Body of pancreas (tissue), 4 donors: ENCODE results near the gene TSPAN18.

Experiments
- CTCF ChIP-seq, 7 experiments: fragments of 450-650 bp in 4 of 7; fragments of 200-600 bp in 3 of 7; sonication (generic) in 3 of 7; IDR thresholded peaks; one replicate each; pipeline ENCODE4 v1.5.1; 2016 to 2019; ENCODE audit warnings: antibody characterized with exemption in 7 of 7
- POLR2A ChIP-seq, 3 donors: fragments of 450-650 bp; IDR thresholded peaks; one replicate each; pipeline ENCODE4 v1.6.1; 2016; ENCODE audit warnings: antibody characterized with exemption in 3 of 3, mild to moderate bottlenecking in 2 of 3

- TF ChIP-seq CTCF (IDR thresholded peaks at IDR 0.05) (no peak), POLR2A (IDR thresholded peaks at IDR 0.05) (no peak)
Observed at GRCh38 chr11:44771252-44771734, 44.5 kb downstream of the TSPAN18 start.
